Keratinocyte (primary cell): ENCODE measurements around the gene GABRD. TPM values are rescaled to one million over a fixed set of nuclear protein-coding genes. Genes with fewer than 3 reads are reported as not detected.

ENCODE experiments used
- DNase-seq: peaks from one replicate; pipeline ENCODE4 v3.0.0-alpha.2; 2011; ENCODE audit warnings: low read depth, missing footprints, low spot score
- FAIRE-seq: peaks from 2 replicates; lab custom pipeline; 2011; peaks lifted over from hg19 to GRCh38; lab: Jason Lieb, UNC
- H2AFZ ChIP-seq: 2 replicates; pipeline ENCODE4 v1.6.0; 2012; ENCODE audit warnings: low read length, control low read depth, inconsistent platforms; ENCODE audit not compliant: control insufficient read depth
- H3K27ac ChIP-seq: 2 replicates; pipeline ENCODE4 v1.5.1; 2011; ENCODE audit warnings: low read length; ENCODE audit not compliant: control insufficient read depth, insufficient read depth
- H3K27me3 ChIP-seq: 3 replicates; pipeline ENCODE4 v1.6.0; 2011; ENCODE audit warnings: low read length; ENCODE audit not compliant: control insufficient read depth, insufficient read depth; ENCODE audit errors: extremely low read depth
- H3K36me3 ChIP-seq, 2 experiments: 2 replicates in 1 of 2; 3 replicates in 1 of 2; pipeline ENCODE4 v1.5.1; 2011; ENCODE audit warnings: low read length in 2 of 2, mild to moderate bottlenecking in 1 of 2; ENCODE audit not compliant: control insufficient read depth in 2 of 2, insufficient read depth in 2 of 2; ENCODE audit errors: extremely low read depth in 1 of 2
- H3K4me1 ChIP-seq: 3 replicates; pipeline ENCODE4 v1.5.1; 2011; ENCODE audit warnings: low read length; ENCODE audit not compliant: control insufficient read depth, insufficient read depth; ENCODE audit errors: extremely low read depth
- H3K4me2 ChIP-seq: 3 replicates; pipeline ENCODE4 v1.6.0; 2011; ENCODE audit warnings: low read depth, low read length; ENCODE audit not compliant: control insufficient read depth, insufficient read depth; ENCODE audit errors: extremely low read depth
- H3K4me3 ChIP-seq, 3 experiments: fragments of 200-600 bp in 1 of 3; sonication (generic) in 1 of 3; 2 replicates in 2 of 3; 3 replicates in 1 of 3; pipeline ENCODE4 v1.5.1; 2011 to 2016; ENCODE audit warnings: low read length in 3 of 3, mild to moderate bottlenecking in 3 of 3, control low read depth in 2 of 3, inconsistent platforms in 1 of 3, low read depth in 1 of 3, mixed read lengths in 1 of 3, mixed run types in 1 of 3, moderate library complexity in 1 of 3; ENCODE audit not compliant: control insufficient read depth in 2 of 3, insufficient read depth in 2 of 3; ENCODE audit errors: extremely low read depth in 1 of 3
- H3K79me2 ChIP-seq: 2 replicates; pipeline ENCODE4 v1.6.0; 2012; ENCODE audit warnings: low read length; ENCODE audit not compliant: control insufficient read depth, insufficient read depth
- H3K9ac ChIP-seq: 3 replicates; pipeline ENCODE4 v1.6.0; 2011; ENCODE audit warnings: low read length; ENCODE audit not compliant: control insufficient read depth, insufficient read depth; ENCODE audit errors: extremely low read depth
- H3K9me1 ChIP-seq: 3 replicates; pipeline ENCODE4 v1.6.0; 2011; ENCODE audit warnings: low read length; ENCODE audit not compliant: control insufficient read depth, insufficient read depth; ENCODE audit errors: extremely low read depth
- H3K9me3 ChIP-seq: 2 replicates; pipeline ENCODE4 v1.5.1; 2012; ENCODE audit warnings: low read depth, low read length; ENCODE audit not compliant: control insufficient read depth
- H4K20me1 ChIP-seq: 3 replicates; pipeline ENCODE4 v1.6.0; 2011; ENCODE audit warnings: low read length; ENCODE audit not compliant: control insufficient read depth, insufficient read depth; ENCODE audit errors: extremely low read depth
- EZH2 ChIP-seq: IDR thresholded peaks from one replicate; pipeline ENCODE4 v1.6.1; 2012; ENCODE audit warnings: inconsistent platforms, mild to moderate bottlenecking, low read length, moderate library complexity
- dilution Hi-C: fragments of 300-500 bp; cut with MboI; formaldehyde crosslinking; loops from one replicate; pipeline ENCODE4 v1.7.0; 2020; ENCODE audit warnings: low sequenced_read_pairs; ENCODE audit not compliant: extremely low pct_ligation_motif_present
- polyA plus RNA-seq, 5 experiments: library from polyadenylated mRNA; depleted of rRNA in 3 of 5; stranded (reverse) in 3 of 5; stranded (forward) in 1 of 5; unstranded in 1 of 5; fragments of >200 nt; gene quantifications; 1 replicate in 1 of 5; 2 replicates in 3 of 5; 3 replicates in 1 of 5; pipeline versions ENCODE4 v1.2.1 to v1.2.3, GENCODE V29; 2011 to 2012; ENCODE audit warnings: missing spikeins in 2 of 5, low read depth in 1 of 5, low replicate concordance in 1 of 5
- TF ChIP-seq, protein P1 (sequence below), 3 experiments: IDR thresholded peaks in 1 of 3; conservative IDR thresholded peaks in 1 of 3; optimal IDR thresholded peaks in 1 of 3; 2 replicates in 2 of 3; 3 replicates in 1 of 3; pipeline versions ENCODE3 to v1.5.1; 2011; ENCODE audit warnings: low read length in 3 of 3, mild to moderate bottlenecking in 3 of 3, moderate library complexity in 2 of 3, control low read depth in 1 of 3, inconsistent platforms in 1 of 3; ENCODE audit not compliant: insufficient read depth in 2 of 3; ENCODE audit errors: extremely low read depth in 1 of 3

Gene GABRD
- polyA plus RNA-seq, 1 donor (not counting 4 experiments of a cell fraction or from before 2014, with no cell fraction given) = not detected

DNA sequence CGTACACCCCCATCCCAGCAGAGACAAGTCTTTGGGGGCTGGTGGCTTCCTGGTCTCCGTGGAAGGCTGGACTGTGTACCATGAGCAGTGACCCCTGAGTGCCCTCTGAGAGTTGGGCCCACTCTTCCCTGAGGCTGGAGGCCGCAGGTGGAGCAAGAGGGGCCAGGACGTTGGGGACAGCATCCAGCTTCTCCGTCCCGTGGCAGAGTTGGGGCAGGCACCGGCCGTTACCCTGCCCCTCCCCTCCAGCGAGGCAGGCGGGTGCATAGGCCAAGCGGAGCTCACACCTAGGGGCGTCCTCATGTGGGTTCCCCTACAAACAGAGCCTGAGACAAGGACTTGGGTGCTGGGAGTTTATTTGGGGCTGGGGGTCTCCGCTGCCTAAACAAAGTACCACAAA, 14.0 kb downstream of the GABRD start:
- peaks cover 2% of the 10 kb centered on the region for H4K20me1 ChIP-seq
- no peaks in the 10 kb centered on the region for H3K9me1 ChIP-seq
- no peaks in the 10 kb centered on the region for H3K36me3 ChIP-seq
- H3K27ac ChIP-seq = no peak overlapping the region
- no peaks in the 10 kb centered on the region for H3K79me2 ChIP-seq
- no peaks in the 10 kb centered on the region for H3K4me1 ChIP-seq
- no peak for DNase-seq
- dilution Hi-C loops = no loop called here
- TF ChIP-seq, protein P1, sequence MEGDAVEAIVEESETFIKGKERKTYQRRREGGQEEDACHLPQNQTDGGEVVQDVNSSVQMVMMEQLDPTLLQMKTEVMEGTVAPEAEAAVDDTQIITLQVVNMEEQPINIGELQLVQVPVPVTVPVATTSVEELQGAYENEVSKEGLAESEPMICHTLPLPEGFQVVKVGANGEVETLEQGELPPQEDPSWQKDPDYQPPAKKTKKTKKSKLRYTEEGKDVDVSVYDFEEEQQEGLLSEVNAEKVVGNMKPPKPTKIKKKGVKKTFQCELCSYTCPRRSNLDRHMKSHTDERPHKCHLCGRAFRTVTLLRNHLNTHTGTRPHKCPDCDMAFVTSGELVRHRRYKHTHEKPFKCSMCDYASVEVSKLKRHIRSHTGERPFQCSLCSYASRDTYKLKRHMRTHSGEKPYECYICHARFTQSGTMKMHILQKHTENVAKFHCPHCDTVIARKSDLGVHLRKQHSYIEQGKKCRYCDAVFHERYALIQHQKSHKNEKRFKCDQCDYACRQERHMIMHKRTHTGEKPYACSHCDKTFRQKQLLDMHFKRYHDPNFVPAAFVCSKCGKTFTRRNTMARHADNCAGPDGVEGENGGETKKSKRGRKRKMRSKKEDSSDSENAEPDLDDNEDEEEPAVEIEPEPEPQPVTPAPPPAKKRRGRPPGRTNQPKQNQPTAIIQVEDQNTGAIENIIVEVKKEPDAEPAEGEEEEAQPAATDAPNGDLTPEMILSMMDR (optimal IDR thresholded peaks at IDR 0.05 in 1 of 3, IDR thresholded peaks at IDR 0.05 in 1 of 3, conservative IDR thresholded peaks at IDR 0.05 in 1 of 3; ENCODE audit: extremely low read depth in 1 of 3, insufficient read depth in 2 of 3, low read length in 3 of 3) = no peak
- no peak for TF ChIP-seq EZH2
- H3K9me3 ChIP-seq = no peaks in the 10 kb centered on the region
- H3K4me2 ChIP-seq = no peak overlapping the region
- no peak overlapping the region for H2AFZ ChIP-seq
- peaks cover 10% of the 10 kb centered on the region for H3K27me3 ChIP-seq
- FAIRE-seq = no peak
- no peak overlapping the region for H3K4me3 ChIP-seq
- no peak overlapping the region for H3K9ac ChIP-seq

DNA sequence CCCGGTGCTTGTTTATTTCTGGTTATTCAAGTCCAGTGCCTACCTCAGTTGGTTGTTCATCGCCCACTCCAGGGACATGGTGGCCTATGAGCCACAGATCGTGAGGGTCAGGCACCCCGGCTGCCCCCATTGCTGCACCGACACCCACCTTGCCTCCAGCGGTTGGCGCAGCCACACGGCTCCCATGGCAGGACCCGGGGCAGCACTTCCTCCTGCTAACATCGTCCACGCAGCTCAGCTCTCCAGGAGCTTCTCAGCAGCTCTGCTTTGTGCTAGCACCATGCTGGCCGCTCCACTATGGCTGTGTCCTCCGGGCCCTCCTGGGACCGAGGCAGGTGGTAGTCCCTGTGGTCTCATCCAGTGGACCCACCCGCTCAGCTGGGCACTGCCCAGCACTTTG, 17.1 kb downstream of the GABRD start:
- no peak overlapping the region for H3K4me2 ChIP-seq
- H3K9me1 ChIP-seq = no peaks in the 10 kb centered on the region
- H3K4me1 ChIP-seq = no peaks in the 10 kb centered on the region
- peaks cover 10% of the 10 kb centered on the region for H3K27me3 ChIP-seq
- H3K4me3 ChIP-seq = no peak overlapping the region
- H2AFZ ChIP-seq = no peak overlapping the region
- no peak for TF ChIP-seq EZH2
- TF ChIP-seq, protein P1 (optimal IDR thresholded peaks at IDR 0.05 in 1 of 3, IDR thresholded peaks at IDR 0.05 in 1 of 3, conservative IDR thresholded peaks at IDR 0.05 in 1 of 3; ENCODE audit: extremely low read depth in 1 of 3, insufficient read depth in 2 of 3, low read length in 3 of 3) = no peak
- peaks cover 2% of the 10 kb centered on the region for H4K20me1 ChIP-seq
- H3K9me3 ChIP-seq = no peaks in the 10 kb centered on the region
- dilution Hi-C loops = no loop called here
- no peaks in the 10 kb centered on the region for H3K36me3 ChIP-seq
- H3K9ac ChIP-seq = no peak overlapping the region
- FAIRE-seq (no peak), DNase-seq (no peak)
- no peak overlapping the region for H3K27ac ChIP-seq
- no peaks in the 10 kb centered on the region for H3K79me2 ChIP-seq
